Type B pancreatic cell (in vitro differentiated cells): ENCODE measurements around the gene GET4. TPM values are rescaled to one million over a fixed set of nuclear protein-coding genes. Genes with fewer than 3 reads are reported as not detected.

Source experiments
- DNase-seq: peaks from one replicate; pipeline ENCODE4 v3.0.0; 2021; ENCODE audit warnings: mixed read lengths; ENCODE audit not compliant: unreplicated experiment; ENCODE audit errors: extremely low spot score
- H3K27ac Mint-ChIP-seq: 2 replicates; pipeline ENCODE4 v1.8.0; 2021; ENCODE audit warnings: mild to moderate bottlenecking, mixed read lengths
- H3K27me3 Mint-ChIP-seq: 2 replicates; pipeline ENCODE4 v1.8.0; 2021; ENCODE audit warnings: mixed read lengths
- H3K36me3 Mint-ChIP-seq: 2 replicates; pipeline ENCODE4 v1.8.0; 2021; ENCODE audit warnings: mixed read lengths
- H3K4me1 Mint-ChIP-seq: one replicate; pipeline ENCODE4 v1.8.0; 2021; ENCODE audit warnings: mixed read lengths; ENCODE audit not compliant: unreplicated experiment
- H3K4me3 Mint-ChIP-seq: 2 replicates; pipeline ENCODE4 v1.8.0; 2021; ENCODE audit warnings: mild to moderate bottlenecking, mixed read lengths
- H3K9me3 Mint-ChIP-seq: 2 replicates; pipeline ENCODE4 v1.8.0; 2021; ENCODE audit warnings: mixed read lengths
- CTCF ChIP-seq: fragments of 200-600 bp; sonication (generic); conservative IDR thresholded peaks from 2 replicates; pipeline ENCODE4 v1.5.0; 2021; ENCODE audit warnings: antibody characterized with exemption, mild to moderate bottlenecking
- total RNA-seq: library from RNA; stranded (reverse); gene quantifications from 2 replicates; pipeline ENCODE4 v1.2.1, GENCODE V29; 2021; ENCODE audit warnings: low replicate concordance

The GET4 gene
- total RNA-seq, 1 donor from 2014 or later: 46.3 TPM

- peaks cover 43% of the 10 kb centered on the region for H3K36me3 Mint-ChIP-seq
- peak overlapping the region; percentile 84 for H3K27ac Mint-ChIP-seq
Measured at GRCh38 chr7:859359-860030, 16.9 kb upstream of the GET4 start.

GRCh38 chr7:860149-860548, 16.2 kb upstream of the GET4 start:
- Mint-ChIP-seq H3K4me1 (no peaks in the 10 kb centered on the region), H3K9me3 (no peaks in the 10 kb centered on the region), H3K36me3 (peaks cover 48% of the 10 kb centered on the region), H3K27me3 (no peaks in the 10 kb centered on the region), H3K27ac (peak overlapping the region; percentile 84), H3K4me3 (no peak overlapping the region)
- no peak for DNase-seq
- TF ChIP-seq CTCF: no peak

More at GRCh38 chr7:859359-860030, 16.9 kb upstream of the GET4 start:
- Mint-ChIP-seq H3K9me3 (no peaks in the 10 kb centered on the region), H3K4me3 (peak overlapping the region; percentile 50), H3K27me3 (no peaks in the 10 kb centered on the region), H3K4me1 (no peaks in the 10 kb centered on the region)
- no peak for DNase-seq
- TF ChIP-seq CTCF: no peak

- TF ChIP-seq CTCF: no peak
- H3K4me1 Mint-ChIP-seq: no peaks in the 10 kb centered on the region
Measured at GRCh38 chr7:861222-861621, 15.1 kb upstream of the GET4 start.

GRCh38 chr7:862157-862556, 14.2 kb upstream of the GET4 start:
- Mint-ChIP-seq H3K4me3 (no peak overlapping the region), H3K36me3 (peaks cover 57% of the 10 kb centered on the region), H3K27me3 (no peaks in the 10 kb centered on the region), H3K9me3 (no peaks in the 10 kb centered on the region), H3K27ac (no peak overlapping the region), H3K4me1 (no peaks in the 10 kb centered on the region)
- no peak for TF ChIP-seq CTCF
- DNase-seq: no peak

More at GRCh38 chr7:861222-861621, 15.1 kb upstream of the GET4 start:
- H3K4me3 Mint-ChIP-seq: no peak overlapping the region
- no peak for DNase-seq
- H3K9me3 Mint-ChIP-seq: no peaks in the 10 kb centered on the region
- H3K27ac Mint-ChIP-seq: no peak overlapping the region
- peaks cover 53% of the 10 kb centered on the region for H3K36me3 Mint-ChIP-seq
- H3K27me3 Mint-ChIP-seq: no peaks in the 10 kb centered on the region

- Mint-ChIP-seq H3K4me1 (no peaks in the 10 kb centered on the region), H3K9me3 (no peaks in the 10 kb centered on the region), H3K4me3 (no peak overlapping the region), H3K27ac (no peak overlapping the region), H3K27me3 (no peaks in the 10 kb centered on the region), H3K36me3 (peaks cover 61% of the 10 kb centered on the region)
- TF ChIP-seq CTCF: no peak
- DNase-seq: no peak
Measured at GRCh38 chr7:863106-863505, 13.2 kb upstream of the GET4 start.
